GM12878 (cell line): ENCODE data around the gene GSE1. TPM values are rescaled to one million over a fixed set of nuclear protein-coding genes. Genes with fewer than 3 reads are reported as not detected.

Experiments used
- ATAC-seq: fragments of 200-7000 bp; cut with Tn5 transposase; 3 replicates; pipeline ENCODE4 v1.9.1; 2020; ENCODE audit warnings: mild to moderate bottlenecking, moderate library complexity
- BruUV-seq: library from RNA; stranded (reverse); fragments of 400-500 nt; replicated peaks from 2 replicates; lab custom pipeline; 2021; lab: Mats Ljungman, UMichigan
- CTCF ChIA-PET: fragments of 300-600 bp; sonication (Branson Sonifier 250); formaldehyde crosslinking; extraction: SDS; loops from one replicate; lab custom pipeline; 2021; ENCODE audit warnings: inconsistent platforms; lab: Yijun Ruan, JAX
- POLR2A ChIA-PET: fragments of 350-600 bp; formaldehyde crosslinking; extraction: SDS; loops from one replicate; lab custom pipeline; 2021; ENCODE audit warnings: inconsistent platforms; lab: Charles Lee
- RAD21 ChIA-PET: fragments of 300-600 bp; sonication (Branson Sonifier 250); formaldehyde crosslinking; loops from one replicate; lab custom pipeline; 2023; ENCODE audit warnings: antibody characterized with exemption; ENCODE audit not compliant: unreplicated experiment; lab: Charles Lee
- SMC1A ChIA-PET: fragments of 300-600 bp; sonication (Branson Sonifier 250); formaldehyde crosslinking; loops from one replicate; lab custom pipeline; 2023; ENCODE audit not compliant: unreplicated experiment, uncharacterized antibody; lab: Charles Lee
- DNase-seq: peaks from one replicate; pipeline ENCODE4 v3.0.0-alpha.2; 2011; ENCODE audit warnings: low read depth, low spot score
- FAIRE-seq: peaks from 3 replicates; lab custom pipeline; 2011; peaks lifted over from hg19 to GRCh38; lab: Jason Lieb, UNC
- H2AFZ ChIP-seq: 2 replicates; pipeline ENCODE4 v1.6.0; 2011; ENCODE audit warnings: low read depth, low read length, control low read depth; ENCODE audit not compliant: control insufficient read depth
- H3K27ac ChIP-seq: 2 replicates; pipeline ENCODE4 v1.5.1; 2011; ENCODE audit warnings: control low read depth; ENCODE audit not compliant: control insufficient read depth, insufficient read depth
- H3K27me3 ChIP-seq, 2 experiments: replicated peaks in 1 of 2; 2 replicates each; pipeline versions ENCODE4 v1.6.0 to v1.6.1; 2011; ENCODE audit warnings: low read length in 1 of 2; ENCODE audit not compliant: control insufficient read depth in 2 of 2, insufficient read depth in 2 of 2
- H3K36me3 ChIP-seq, 2 experiments: 2 replicates each; pipeline ENCODE4 v1.5.1; 2011; ENCODE audit warnings: low read length in 1 of 2; ENCODE audit not compliant: control insufficient read depth in 2 of 2, insufficient read depth in 2 of 2
- H3K4me1 ChIP-seq: 2 replicates; pipeline ENCODE4 v1.6.1; 2011; ENCODE audit warnings: mild to moderate bottlenecking, low read length, moderate library complexity, mixed read lengths; ENCODE audit not compliant: control insufficient read depth, insufficient read depth
- H3K4me2 ChIP-seq: 2 replicates; pipeline ENCODE4 v1.6.0; 2011; ENCODE audit warnings: control low read depth; ENCODE audit not compliant: control insufficient read depth, insufficient read depth
- H3K4me3 ChIP-seq: fragments of 200-600 bp; sonication (generic); 2 replicates; pipeline ENCODE4 v1.5.1; 2016
- H3K79me2 ChIP-seq: 2 replicates; pipeline ENCODE4 v1.6.0; 2011; ENCODE audit warnings: low read length; ENCODE audit not compliant: control insufficient read depth, insufficient read depth
- H3K9ac ChIP-seq: 2 replicates; pipeline ENCODE4 v1.8.0; 2011; ENCODE audit warnings: low read length, control low read depth, mixed read lengths; ENCODE audit not compliant: control insufficient read depth, insufficient read depth
- H3K9me3 ChIP-seq: replicated peaks from 3 replicates; pipeline ENCODE4 v1.5.1; 2011; ENCODE audit warnings: mild to moderate bottlenecking, low read length; ENCODE audit not compliant: control insufficient read depth, insufficient read depth
- H4K20me1 ChIP-seq: 2 replicates; pipeline ENCODE4 v1.6.0; 2011; ENCODE audit not compliant: control insufficient read depth, insufficient read depth
- EP300 ChIP-seq, 2 experiments: fragments of 150-350 bp in 1 of 2; IDR thresholded peaks; 2 replicates each; pipeline ENCODE4 v1.6.1; 2011 to 2012; ENCODE audit warnings: low read depth in 2 of 2, low read length in 2 of 2, borderline replicate concordance in 1 of 2, improper control_type of control experiment in 1 of 2, inconsistent platforms in 1 of 2; ENCODE audit not compliant: control insufficient read depth in 1 of 2
- ETV6 ChIP-seq, 2 experiments: fragments of 450-650 bp in 1 of 2; IDR thresholded peaks in 1 of 2; conservative IDR thresholded peaks in 1 of 2; 2 replicates each; pipeline ENCODE4 v1.6.1; 2014; ENCODE audit warnings: antibody characterized with exemption in 1 of 2, borderline replicate concordance in 1 of 2, low read depth in 1 of 2, mild to moderate bottlenecking in 1 of 2, moderate library complexity in 1 of 2
- GABPA ChIP-seq: IDR thresholded peaks from 2 replicates; pipeline ENCODE4 v1.6.1; 2014; ENCODE audit warnings: antibody characterized with exemption, low read depth, mild to moderate bottlenecking, inconsistent platforms
- KLF5 ChIP-seq: fragments of 450-650 bp; IDR thresholded peaks from 2 replicates; pipeline ENCODE4 v1.6.1; 2014; ENCODE audit warnings: mild to moderate bottlenecking; ENCODE audit not compliant: partially characterized antibody
- NBN ChIP-seq: fragments of 450-650 bp; IDR thresholded peaks from 2 replicates; pipeline ENCODE4 v1.6.1; 2016
- NFIC ChIP-seq: IDR thresholded peaks from 2 replicates; pipeline ENCODE4 v1.6.1; 2012; ENCODE audit warnings: low read depth, mild to moderate bottlenecking, inconsistent platforms, low read length, moderate library complexity
- PAX8 ChIP-seq: fragments of 450-650 bp; IDR thresholded peaks from 2 replicates; pipeline ENCODE4 v1.6.1; 2017; ENCODE audit warnings: mild to moderate bottlenecking, moderate library complexity
- PML ChIP-seq: IDR thresholded peaks from 2 replicates; pipeline ENCODE4 v1.6.1; 2012; ENCODE audit warnings: low read length, inconsistent platforms
- POLR2A ChIP-seq: IDR thresholded peaks from 2 replicates; pipeline ENCODE4 v1.6.1; 2011; ENCODE audit warnings: low read depth, mild to moderate bottlenecking, low read length
- POLR2AphosphoS2 ChIP-seq: IDR thresholded peaks from 2 replicates; pipeline ENCODE4 v1.6.1; 2011; ENCODE audit warnings: low read depth, mild to moderate bottlenecking, low read length, improper control_type of control experiment, moderate library complexity
- RAD21 ChIP-seq: IDR thresholded peaks from 2 replicates; pipeline ENCODE4 v1.6.1; 2011; ENCODE audit warnings: mild to moderate bottlenecking, low read depth, low read length, moderate library complexity; ENCODE audit not compliant: insufficient read depth
- SREBF1 ChIP-seq: IDR thresholded peaks from 2 replicates; pipeline ENCODE4 v1.6.1; 2012; ENCODE audit warnings: mild to moderate bottlenecking, low read length
- SREBF2 ChIP-seq: IDR thresholded peaks from 2 replicates; pipeline ENCODE4 v1.6.1; 2012; ENCODE audit warnings: mild to moderate bottlenecking, low read length
- STAT3 ChIP-seq: IDR thresholded peaks from 2 replicates; pipeline ENCODE4 v1.6.1; 2011; ENCODE audit warnings: low read depth, low read length, improper control_type of control experiment
- TCF12 ChIP-seq: IDR thresholded peaks from 2 replicates; pipeline ENCODE4 v1.6.1; 2011; ENCODE audit warnings: low read depth, mild to moderate bottlenecking, low read length
- TCF3 ChIP-seq: IDR thresholded peaks from 2 replicates; pipeline ENCODE4 v1.6.1; 2012; ENCODE audit warnings: low read depth, mild to moderate bottlenecking, low read length, borderline replicate concordance; ENCODE audit not compliant: insufficient read depth
- USF2 ChIP-seq: IDR thresholded peaks from 2 replicates; pipeline ENCODE4 v1.6.1; 2011; ENCODE audit warnings: low read depth, low read length, improper control_type of control experiment, borderline replicate concordance
- WRNIP1 ChIP-seq: IDR thresholded peaks from 2 replicates; pipeline ENCODE4 v1.6.1; 2011; ENCODE audit warnings: low read depth, low read length, improper control_type of control experiment, borderline replicate concordance
- WGBS: methylation state at CpG from one replicate; pipeline ENCODE4 v1.1.6; 2016; ENCODE audit warnings: low lambda C conversion rate; ENCODE audit not compliant: insufficient replicate concordance, insufficient coverage; ENCODE audit errors: missing lambda C conversion rate; 5-methylcytosine and 5-hydroxymethylcytosine counted together
- in situ Hi-C: fragments of 300-500 bp; cut with MboI; formaldehyde crosslinking; loops from 9 replicates; pipeline ENCODE4 v1.14.3; 2018; ENCODE audit warnings: mixed read lengths
- intact Hi-C: fragments of 100-400 bp; cut with micrococcal nuclease; formaldehyde crosslinking; loops from one replicate; pipeline ENCODE4 v1.14.2; 2022; ENCODE audit not compliant: unreplicated experiment
- polyA plus RNA-seq, 11 experiments: library from polyadenylated mRNA; depleted of rRNA in 4 of 11; unstranded in 6 of 11; stranded (reverse) in 5 of 11; fragments of >200 nt; fragmentation: Nextera tagmentation in 4 of 11; fragmentation: Illumina TruSeq in 1 of 11; extraction: Ambion mirVana in 4 of 11; extraction: Trizol in 1 of 11; gene quantifications; 1 replicate in 1 of 11; 2 replicates in 10 of 11; pipeline versions ENCODE4 v1.2.1 to v1.2.3, GENCODE V29; 2011 to 2016; ENCODE audit warnings: inconsistent platforms in 2 of 11, missing spikeins in 2 of 11, low read depth in 1 of 11
- total RNA-seq, 4 experiments: library from RNA; depleted of rRNA in 3 of 4; stranded (reverse); fragments of >200 nt in 3 of 4; fragmentation: Illumina TruSeq in 1 of 4; extraction: Trizol in 1 of 4; gene quantifications; 2 replicates each; pipeline versions ENCODE4 v1.2.1 to v1.2.3, GENCODE V29; 2013 to 2021
- TF ChIP-seq, protein P1 (sequence below): fragments of 150-350 bp; IDR thresholded peaks from 2 replicates; pipeline ENCODE4 v1.6.1; 2014; ENCODE audit warnings: mild to moderate bottlenecking, low read depth, low read length

GSE1 gene
- total and polyA plus RNA-seq, 10 of the 15 experiments (the other 5 are each of a cell fraction or from before 2014, with no cell fraction given) = 4.6 to 58.7 (median 18.2) TPM

DNA sequence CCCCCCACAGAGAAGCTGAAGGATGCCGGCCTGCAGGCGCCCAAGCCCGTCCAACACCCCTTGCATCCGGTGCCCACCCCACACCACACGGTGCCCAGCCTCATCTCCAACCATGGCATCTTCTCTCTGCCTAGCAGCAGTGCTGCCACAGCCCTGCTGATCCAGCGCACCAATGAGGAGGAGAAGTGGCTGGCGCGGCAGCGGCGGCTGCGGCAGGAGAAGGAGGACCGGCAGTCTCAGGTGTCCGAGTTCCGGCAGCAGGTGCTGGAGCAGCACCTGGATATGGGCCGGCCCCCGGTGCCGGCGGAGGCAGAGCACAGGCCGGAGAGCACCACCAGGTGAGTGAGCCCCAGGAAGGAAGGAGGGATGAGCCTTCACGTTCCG lies 44.1 kb downstream of the GSE1 start:
- Histone ChIP-seq H3K27ac (no peak overlapping the region), H3K9me3 (no peaks in the 10 kb centered on the region), H3K36me3 (peaks cover 24 to 63% of the 10 kb centered on the region in 2 experiments; a peak in 3 of 4 replicates), H2AFZ (no peak overlapping the region), H3K9ac (no peak overlapping the region), H3K27me3 (no peaks in the 10 kb centered on the region), H3K4me1 (no peaks in the 10 kb centered on the region), H3K4me2 (no peak overlapping the region), H3K79me2 (no peaks in the 10 kb centered on the region), H3K4me3 (no peak overlapping the region), H4K20me1 (no peaks in the 10 kb centered on the region; the same call in 1 of the 2 replicates)
- WGBS = 98% methylated on average over 21 of the region's 21 CpGs
- CTCF ChIA-PET = interaction anchor here (1.3 to 3.0 kb wide), 3 partner anchors 19 to 62 kb away, joined by 4 to 13 read pairs (median 5); no protein-coding TSS in a partner anchor
- BruUV-seq = no TSS peak
- SMC1A ChIA-PET = no interaction called here
- no peak for ATAC-seq
- POLR2A ChIA-PET = no interaction called here
- intact Hi-C loops = no loop called here
- no peak for FAIRE-seq
- DNase-seq = no peak
- RAD21 ChIA-PET = no interaction called here
- in situ Hi-C loops = loop anchor here (5.0 kb wide), 1 partner anchor 60 kb away; no protein-coding TSS in a partner anchor
- no peak for TF ChIP-seq RAD21
- no peak for TF ChIP-seq GABPA
- TF ChIP-seq KLF5 = no peak
- TF ChIP-seq, protein P1, sequence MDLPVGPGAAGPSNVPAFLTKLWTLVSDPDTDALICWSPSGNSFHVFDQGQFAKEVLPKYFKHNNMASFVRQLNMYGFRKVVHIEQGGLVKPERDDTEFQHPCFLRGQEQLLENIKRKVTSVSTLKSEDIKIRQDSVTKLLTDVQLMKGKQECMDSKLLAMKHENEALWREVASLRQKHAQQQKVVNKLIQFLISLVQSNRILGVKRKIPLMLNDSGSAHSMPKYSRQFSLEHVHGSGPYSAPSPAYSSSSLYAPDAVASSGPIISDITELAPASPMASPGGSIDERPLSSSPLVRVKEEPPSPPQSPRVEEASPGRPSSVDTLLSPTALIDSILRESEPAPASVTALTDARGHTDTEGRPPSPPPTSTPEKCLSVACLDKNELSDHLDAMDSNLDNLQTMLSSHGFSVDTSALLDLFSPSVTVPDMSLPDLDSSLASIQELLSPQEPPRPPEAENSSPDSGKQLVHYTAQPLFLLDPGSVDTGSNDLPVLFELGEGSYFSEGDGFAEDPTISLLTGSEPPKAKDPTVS = no peak
- no peak for TF ChIP-seq NBN
- TF ChIP-seq PAX8 = no peak
- no peak for TF ChIP-seq TCF3
- no peak for TF ChIP-seq EP300 (IDR thresholded peaks at IDR 0.05; ENCODE audit: borderline replicate concordance in 1 of 2, control insufficient read depth in 1 of 2, low read depth in 2 of 2, low read length in 2 of 2)
- no peak for TF ChIP-seq USF2
- no peak for TF ChIP-seq PML
- no peak for TF ChIP-seq SREBF2
- TF ChIP-seq NFIC = no peak
- TF ChIP-seq ETV6 (conservative IDR thresholded peaks at IDR 0.05 in 1 of 2, IDR thresholded peaks at IDR 0.05 in 1 of 2; ENCODE audit: borderline replicate concordance in 1 of 2, low read depth in 1 of 2) = no peak
- TF ChIP-seq TCF12 = no peak
- no peak for TF ChIP-seq POLR2A
- TF ChIP-seq WRNIP1 = no peak
- TF ChIP-seq POLR2AphosphoS2 = no peak
- TF ChIP-seq STAT3 = no peak
- TF ChIP-seq SREBF1 = no peak
